GM08714 (cell line): ENCODE results near the gene SH2B3.
"Not testable (repeated sequence)": the region's sequence is repeated elsewhere in the genome, so short reads cannot be mapped to it uniquely, and the experiment has no call there.

Experiments
- H3K4me3 ChIP-seq: fragments of 200-500 bp; sonication (Bioruptor generic); 2 replicates; pipeline ENCODE4 v1.5.1; 2014; ENCODE audit warnings: mild to moderate bottlenecking, low read length, inconsistent platforms
- ZNF274 ChIP-seq: IDR thresholded peaks from 2 replicates; pipeline ENCODE4 v1.6.1; 2012; ENCODE audit warnings: mild to moderate bottlenecking, low read depth, low read length

The SH2B3 gene

DNA sequence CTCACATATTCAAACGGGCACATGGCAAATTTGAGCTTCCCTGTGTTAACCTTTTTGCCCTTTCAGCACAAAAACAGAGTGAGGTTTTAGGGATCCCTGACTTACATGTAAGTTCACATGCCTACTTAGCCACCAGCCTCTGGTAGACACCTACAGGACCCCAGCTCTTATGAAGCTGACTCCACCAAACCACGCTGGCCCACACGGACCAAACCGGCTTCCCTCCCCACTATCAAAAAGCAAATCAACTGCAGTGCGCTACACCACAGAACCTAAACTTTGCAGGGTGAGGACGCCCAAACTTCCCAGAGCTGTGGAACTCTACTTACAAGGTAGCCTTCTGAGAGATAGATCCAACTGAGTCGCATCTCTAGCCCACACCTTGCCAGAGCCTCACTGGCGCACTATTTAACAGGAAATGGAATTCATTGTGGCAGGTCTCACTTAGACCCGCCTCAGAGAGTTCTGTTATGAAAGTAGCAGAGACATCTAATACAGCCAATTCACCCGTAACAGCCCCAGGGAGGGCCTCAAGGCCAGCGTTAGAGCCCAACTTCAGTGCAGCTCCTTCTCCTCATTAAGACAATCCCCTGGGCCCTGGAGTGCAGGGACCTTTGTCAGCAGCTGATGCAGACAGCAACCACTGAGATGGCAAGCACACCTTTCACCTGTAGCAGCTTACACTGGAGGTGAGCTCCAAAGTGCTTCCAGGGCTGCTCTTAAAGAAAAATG is 49.2 kb downstream of the SH2B3 start:
- no peak for TF ChIP-seq ZNF274
- no peak overlapping the region for H3K4me3 ChIP-seq

DNA sequence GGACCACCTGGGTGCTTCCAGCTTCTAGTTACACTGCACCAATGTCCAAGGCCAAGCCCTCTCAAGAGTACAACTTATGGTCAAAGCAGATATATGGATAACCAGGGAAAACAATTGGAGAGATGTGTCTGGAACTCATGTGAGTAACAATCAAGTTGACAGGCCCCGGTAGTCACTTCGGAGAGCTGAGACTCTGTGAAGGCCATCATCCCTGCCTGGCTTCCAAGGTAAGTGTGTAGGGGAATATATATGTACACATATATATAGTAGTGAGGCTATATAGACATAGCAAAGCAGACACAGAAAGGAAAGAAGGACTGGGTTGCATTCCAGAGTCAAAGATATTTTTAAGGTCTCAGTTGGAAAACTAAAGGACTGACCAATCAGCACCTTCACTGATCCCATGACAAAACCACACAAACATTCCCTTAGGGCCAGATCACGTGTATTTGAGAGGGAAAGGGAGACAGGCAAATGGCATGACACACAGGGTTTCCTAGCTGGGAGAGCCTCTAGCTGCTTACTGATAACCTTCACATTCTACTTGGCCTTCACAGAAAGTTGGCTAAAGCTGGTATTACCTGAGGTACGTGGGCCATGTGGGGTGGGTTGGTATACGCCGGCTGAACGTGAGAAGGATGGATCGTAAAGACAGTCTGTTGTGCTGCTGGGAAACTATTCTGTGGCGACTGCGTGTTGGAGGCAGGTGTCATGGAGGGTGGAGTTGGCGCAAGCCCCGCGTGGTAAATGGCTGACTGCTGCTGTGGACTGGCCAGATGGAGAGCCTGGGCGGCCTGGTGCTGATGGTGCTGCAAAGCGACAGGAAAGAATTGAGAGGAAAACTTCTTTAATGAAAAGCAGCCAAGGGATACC is 50.0 kb downstream of the SH2B3 start:
- H3K4me3 ChIP-seq: no peak overlapping the region
- no peak for TF ChIP-seq ZNF274

DNA sequence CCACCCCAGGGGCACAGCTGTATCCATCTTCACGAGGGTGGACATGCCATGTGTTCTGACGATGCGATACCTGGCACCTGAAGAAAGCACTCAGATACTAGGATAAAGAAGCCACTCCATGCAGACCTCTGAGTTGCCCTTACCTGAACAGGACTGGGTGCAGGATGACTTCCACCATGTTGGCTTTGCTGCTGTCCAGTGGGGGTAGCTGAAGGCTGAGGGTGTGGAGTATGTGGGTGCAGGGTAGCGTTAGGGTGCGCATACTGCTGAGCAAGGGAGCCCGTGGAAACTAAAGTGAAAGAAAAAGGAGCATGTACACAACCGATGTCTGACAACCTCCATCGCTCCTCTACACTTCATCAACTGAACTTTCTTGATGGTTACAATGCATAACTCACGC is 51.3 kb downstream of the SH2B3 start:
- H3K4me3 ChIP-seq: no peak overlapping the region
- no peak for TF ChIP-seq ZNF274

DNA sequence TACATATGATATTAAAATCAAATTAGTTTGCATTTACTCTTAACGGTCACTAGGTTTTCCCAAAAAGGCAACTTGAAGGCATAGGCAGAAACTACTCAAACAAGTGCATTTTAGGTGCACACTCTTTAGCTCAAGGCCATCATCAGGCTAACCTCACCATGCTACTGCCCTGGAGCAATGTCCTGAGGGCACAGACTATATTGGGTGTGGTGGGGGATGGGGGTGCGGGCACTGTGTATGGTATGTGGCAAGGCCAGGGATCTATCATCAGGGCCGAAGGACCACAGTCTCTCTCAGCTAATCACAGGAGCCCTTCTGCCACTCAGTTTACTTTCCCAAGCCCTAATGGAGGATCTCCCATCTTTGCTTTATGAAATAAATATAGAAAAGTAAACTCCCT is 51.9 kb downstream of the SH2B3 start:
- H3K4me3 ChIP-seq: no peak overlapping the region
- TF ChIP-seq ZNF274: no peak

DNA sequence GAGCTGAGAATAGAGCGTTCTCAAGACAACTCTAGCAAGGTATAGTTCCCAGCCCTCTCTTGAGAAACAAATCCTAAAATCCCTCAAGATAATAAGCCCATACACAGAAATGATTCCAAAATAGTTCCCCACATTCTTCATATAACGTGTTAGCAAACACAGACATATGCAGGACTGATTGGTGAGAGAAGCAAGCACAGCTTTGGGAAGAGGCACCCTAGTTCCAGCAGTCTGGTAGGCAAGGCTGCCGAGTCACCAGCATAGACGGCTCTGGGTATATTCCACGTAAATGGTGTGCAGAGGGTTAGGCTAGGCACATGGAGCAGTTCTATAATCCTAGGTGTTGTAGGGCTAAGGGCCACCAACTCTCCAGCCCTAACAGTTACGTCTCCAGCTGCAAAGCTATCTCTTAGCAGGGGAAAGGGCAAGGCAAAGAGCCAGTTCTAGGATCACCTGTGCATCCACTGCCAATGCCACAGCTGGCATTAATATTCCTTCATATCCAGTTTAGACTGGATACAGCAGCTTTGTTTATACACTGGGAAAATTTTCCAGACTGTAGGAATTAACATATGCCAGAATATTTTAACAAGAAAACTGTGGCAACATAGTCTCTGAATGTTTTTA is 52.9 kb downstream of the SH2B3 start:
- TF ChIP-seq ZNF274: no peak
- H3K4me3 ChIP-seq: no peak overlapping the region

DNA sequence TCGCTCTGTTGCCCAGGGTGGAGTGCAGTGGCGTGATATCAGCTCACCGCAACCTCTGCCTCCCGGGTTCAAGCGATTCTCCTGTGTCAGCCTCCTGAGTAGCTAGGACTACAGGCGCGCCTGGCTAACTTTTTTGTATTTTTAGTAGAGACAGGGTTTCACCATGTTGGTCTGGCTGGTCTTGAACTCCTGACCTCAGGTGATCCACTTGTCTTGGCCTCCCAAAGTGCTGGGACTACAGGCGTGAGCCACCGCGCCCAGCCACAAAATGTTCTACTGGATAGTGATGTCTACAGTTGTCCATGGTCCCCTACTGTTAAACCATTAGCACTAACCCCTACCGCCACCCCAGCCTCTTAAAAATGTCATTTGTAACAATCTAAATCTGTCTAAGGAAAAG is 54.4 kb downstream of the SH2B3 start:
- H3K4me3 ChIP-seq: not testable (repeated sequence)

DNA sequence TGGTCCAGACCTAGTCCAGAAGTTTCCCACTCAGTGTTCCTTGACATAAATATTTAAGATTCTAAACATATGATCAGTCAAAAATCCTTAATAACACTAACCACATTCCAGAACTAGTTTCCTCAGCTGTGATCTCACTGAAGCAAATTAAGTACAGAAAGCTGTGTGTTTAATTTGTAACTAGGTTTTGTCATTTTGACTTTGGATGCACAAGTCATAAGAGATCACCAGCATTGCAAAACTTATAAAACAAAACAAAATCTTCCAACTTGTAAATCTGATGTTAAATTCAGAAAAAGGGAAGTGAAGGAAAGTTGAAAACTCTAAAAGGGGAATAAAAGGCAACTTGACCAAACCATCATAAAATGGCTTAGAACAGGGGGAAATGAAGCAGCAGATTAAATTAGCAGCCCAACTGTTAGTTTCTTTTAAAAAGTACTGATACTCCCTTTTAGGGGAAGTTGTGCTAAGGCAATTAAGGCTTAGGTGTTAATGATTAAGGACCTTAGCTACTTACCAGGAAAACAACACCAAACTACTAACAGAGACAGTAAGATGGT is 56.6 kb downstream of the SH2B3 start:
- no peak for TF ChIP-seq ZNF274
- no peak overlapping the region for H3K4me3 ChIP-seq

DNA sequence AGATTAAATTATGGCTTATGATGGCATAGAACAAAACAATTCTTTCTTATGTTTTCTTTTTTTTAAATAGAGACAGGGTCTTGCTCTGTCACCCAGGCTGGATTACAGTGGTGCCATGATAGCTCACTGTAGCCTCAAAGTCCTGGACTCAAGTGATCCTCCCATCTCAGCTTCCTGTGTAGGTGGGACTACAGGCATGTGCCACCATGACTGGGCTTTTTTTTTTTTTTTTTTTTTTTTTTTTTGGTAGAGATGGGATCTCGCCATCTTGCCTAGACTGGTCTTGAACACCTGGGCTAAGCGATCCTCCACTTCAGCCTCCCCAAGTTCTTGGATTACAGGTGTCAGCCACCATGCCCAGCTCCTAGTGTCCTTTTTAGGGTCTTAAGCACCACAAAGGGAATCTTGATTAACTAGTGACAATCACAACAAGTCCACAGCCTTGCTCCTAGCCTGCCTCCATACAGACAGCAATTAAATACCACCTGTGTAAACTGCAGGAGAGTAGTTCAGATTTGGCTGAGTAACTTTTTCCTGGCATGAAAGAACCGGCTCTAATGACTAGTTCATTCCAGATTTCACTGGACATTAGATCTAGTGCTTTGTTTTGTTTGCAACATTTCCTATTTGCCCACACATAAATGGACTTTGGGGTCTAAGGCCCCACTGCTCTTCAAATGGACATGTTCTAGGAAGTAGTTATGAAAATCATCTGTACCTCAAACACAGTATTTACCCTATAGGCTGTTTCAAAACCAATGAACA is 61.6 kb downstream of the SH2B3 start:
- no peak for TF ChIP-seq ZNF274
- H3K4me3 ChIP-seq: no peak overlapping the region

DNA sequence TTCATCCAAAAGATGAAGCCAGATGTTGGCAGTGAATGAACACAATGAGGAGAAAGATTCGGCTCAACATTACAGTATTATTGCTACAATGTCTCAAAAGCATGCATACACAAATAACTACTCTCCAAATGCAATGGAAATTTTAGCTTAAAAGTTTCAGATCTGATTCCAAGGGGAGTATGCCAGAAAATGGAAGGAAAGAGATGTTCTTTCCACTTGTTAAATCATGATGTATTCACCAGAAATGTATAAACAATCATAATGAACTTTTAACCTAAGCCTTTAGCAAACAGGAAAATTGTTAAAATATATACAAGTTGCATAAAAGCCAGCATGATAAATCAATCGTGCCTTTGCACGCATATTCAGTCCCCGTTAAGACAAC is 62.1 kb downstream of the SH2B3 start:
- no peak for TF ChIP-seq ZNF274

DNA sequence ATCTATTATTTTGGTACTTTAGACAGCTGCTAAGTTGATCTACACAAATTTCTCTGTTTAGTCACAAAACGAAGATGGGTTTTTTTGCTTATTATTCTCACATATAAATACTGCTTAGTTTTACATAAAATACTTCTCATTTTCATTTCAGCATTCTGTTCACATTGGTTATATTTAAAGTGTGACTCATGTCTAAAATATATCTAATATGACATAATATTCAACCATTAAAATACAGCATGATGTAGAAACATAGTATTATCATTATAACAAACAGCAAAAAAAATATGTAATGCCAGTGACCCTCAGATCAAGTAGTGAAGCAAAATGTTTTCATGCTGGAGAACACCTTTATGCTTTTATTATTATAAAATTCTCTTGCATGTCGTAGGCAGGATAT is 63.7 kb downstream of the SH2B3 start:
- TF ChIP-seq ZNF274: no peak
- H3K4me3 ChIP-seq: no peak overlapping the region

More for the DNA sequence above, 62.1 kb downstream of the SH2B3 start:
- H3K4me3 ChIP-seq: no peak overlapping the region

DNA sequence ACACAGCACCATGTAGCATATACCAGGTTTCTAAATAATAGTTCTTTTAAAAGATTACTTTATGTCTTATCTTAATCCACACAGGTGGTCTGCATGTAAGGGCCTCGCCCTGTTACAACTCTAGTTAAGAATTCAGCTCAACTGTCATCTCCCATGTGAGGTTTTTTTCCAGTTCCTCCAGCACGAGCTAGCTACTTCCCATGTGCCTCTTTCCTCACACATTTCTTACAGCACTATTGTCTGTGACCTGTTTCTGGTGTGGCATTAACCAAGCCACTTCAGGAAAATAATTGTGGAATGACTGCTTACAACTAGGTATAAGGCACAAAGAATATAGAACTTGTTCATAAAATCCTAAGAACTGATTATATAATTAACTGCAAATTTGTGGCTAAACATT is 65.5 kb downstream of the SH2B3 start:
- H3K4me3 ChIP-seq: no peak overlapping the region
- TF ChIP-seq ZNF274: no peak

DNA sequence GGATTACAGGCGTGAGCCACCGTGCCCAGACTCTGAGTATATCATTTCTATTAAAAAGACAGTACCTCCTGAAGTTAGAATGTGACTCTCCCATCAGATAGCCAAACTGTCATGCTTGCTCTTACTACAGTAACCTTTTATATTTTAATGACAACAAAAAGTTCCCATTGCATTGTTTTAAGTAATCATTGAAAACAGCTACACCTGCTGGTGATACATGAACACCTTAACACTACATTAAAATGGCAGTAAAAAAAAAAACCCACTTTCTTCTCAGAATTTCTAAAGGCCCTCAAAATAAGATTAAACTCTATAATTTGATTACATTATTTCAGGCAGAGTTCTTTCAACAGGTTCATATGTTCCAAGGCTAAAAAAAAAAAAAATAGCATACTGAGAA is 76.7 kb downstream of the SH2B3 start:
- no peak for TF ChIP-seq ZNF274
- H3K4me3 ChIP-seq: no peak overlapping the region

DNA sequence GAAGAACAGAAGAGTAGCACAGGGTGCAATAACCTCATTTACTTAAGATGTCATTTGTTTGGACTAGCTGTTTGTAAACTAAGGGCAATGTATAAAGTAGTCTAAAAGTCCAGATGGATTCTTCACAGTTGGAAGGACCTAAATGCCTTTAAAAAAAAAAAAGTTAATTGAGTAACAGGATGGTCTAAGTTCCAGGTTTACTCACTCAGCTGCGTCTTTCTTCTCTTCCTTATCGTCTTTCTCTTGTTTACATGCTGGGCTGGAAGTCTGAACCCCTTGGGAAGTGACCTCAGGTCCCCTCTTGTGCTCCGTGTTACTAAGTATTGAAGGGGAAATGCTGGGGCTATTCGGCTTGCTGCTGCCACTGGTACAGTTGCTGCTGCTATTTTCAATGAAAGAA is 82.5 kb downstream of the SH2B3 start:
- no peak for TF ChIP-seq ZNF274

DNA sequence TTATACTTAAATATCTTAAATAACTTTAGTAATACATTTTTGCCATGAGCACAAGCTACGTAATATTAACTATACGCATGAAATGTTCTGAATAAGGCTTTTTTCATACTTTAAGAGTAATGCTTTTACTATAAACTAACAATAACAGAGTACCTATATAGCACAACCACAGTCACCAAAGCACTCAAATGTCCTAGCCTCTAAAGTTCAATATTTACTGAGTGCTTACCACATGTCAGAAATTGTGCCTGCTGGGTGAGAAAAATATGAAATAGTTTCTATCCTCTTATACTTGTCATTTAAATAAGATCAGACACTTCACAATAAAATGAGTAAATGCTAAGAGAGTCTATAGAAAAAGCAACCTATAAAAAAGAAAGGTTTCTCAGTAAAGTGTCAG is 83.1 kb downstream of the SH2B3 start:
- no peak for TF ChIP-seq ZNF274

More for the DNA sequence above, 82.5 kb downstream of the SH2B3 start:
- H3K4me3 ChIP-seq: no peak overlapping the region

DNA sequence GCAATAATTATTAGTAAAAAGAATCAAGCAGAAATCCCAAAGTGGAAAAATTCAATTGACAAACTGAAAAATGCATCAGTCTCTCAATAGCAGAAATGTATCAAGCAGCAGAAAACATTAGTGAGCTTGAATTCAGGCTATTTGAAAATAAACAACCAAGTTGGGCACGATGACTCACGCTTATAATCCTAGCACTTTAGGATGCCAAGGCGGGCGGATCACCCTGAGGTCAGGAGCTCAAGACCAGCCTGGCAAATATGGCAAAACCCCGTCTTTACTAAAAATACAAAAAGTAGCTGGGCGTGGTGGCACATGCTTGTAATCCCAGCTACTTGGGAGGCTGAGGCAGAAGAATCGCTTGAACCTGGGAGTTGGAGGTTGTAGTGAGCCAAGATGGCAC is 87.3 kb downstream of the SH2B3 start:
- not testable (repeated sequence) for H3K4me3 ChIP-seq

More for the DNA sequence above, 83.1 kb downstream of the SH2B3 start:
- no peak overlapping the region for H3K4me3 ChIP-seq
